Activated naive CD8-positive, alpha-beta T cell treated with anti-CD3 and anti-CD28 coated beads for 36 hours (primary cell): ENCODE measurements around the gene CUX1. TPM values are rescaled to one million over a fixed set of nuclear protein-coding genes. Genes with fewer than 3 reads are reported as not detected.
A peak's percentile ranks its signal among the peaks of the same experiment; 100 is the strongest.
"Not testable (repeated sequence)": the region's sequence is repeated elsewhere in the genome, so short reads cannot be mapped to it uniquely, and the experiment has no call there.

Experiments
- DNase-seq: peaks from one replicate; pipeline ENCODE4 v3.0.0; 2021
- H3K27ac Mint-ChIP-seq: one replicate; pipeline ENCODE4 v1.8.0; 2022; ENCODE audit warnings: mild to moderate bottlenecking, moderate library complexity, mixed read lengths
- H3K27me3 Mint-ChIP-seq: one replicate; pipeline ENCODE4 v1.8.0; 2022; ENCODE audit warnings: mild to moderate bottlenecking, mixed read lengths
- H3K36me3 Mint-ChIP-seq: one replicate; pipeline ENCODE4 v1.8.0; 2021; ENCODE audit warnings: mild to moderate bottlenecking, mixed read lengths
- H3K4me1 Mint-ChIP-seq: one replicate; pipeline ENCODE4 v1.8.0; 2021; ENCODE audit warnings: mixed read lengths
- H3K4me3 Mint-ChIP-seq: one replicate; pipeline ENCODE4 v1.8.0; 2022; ENCODE audit warnings: mild to moderate bottlenecking, moderate library complexity, mixed read lengths
- H3K9me3 Mint-ChIP-seq: one replicate; pipeline ENCODE4 v1.8.0; 2022; ENCODE audit warnings: mixed read lengths
- total RNA-seq, 2 experiments: library from RNA; stranded (reverse); gene quantifications; one replicate each; pipeline ENCODE4 v1.2.3, GENCODE V29; 2021

CUX1 gene
- total RNA-seq, 2 experiments from 2014 or later: 14.2 to 14.5 TPM

GRCh38 chr7:102227371-102227770, 409.9 kb downstream of the CUX1 start:
- no peak overlapping the region for H3K4me3 Mint-ChIP-seq
- DNase-seq: no peak
- no peaks in the 10 kb centered on the region for H3K27me3 Mint-ChIP-seq
- no peaks in the 10 kb centered on the region for H3K4me1 Mint-ChIP-seq
- H3K9me3 Mint-ChIP-seq: no peaks in the 10 kb centered on the region
- no peak overlapping the region for H3K27ac Mint-ChIP-seq
- no peaks in the 10 kb centered on the region for H3K36me3 Mint-ChIP-seq

GRCh38 chr7:102228935-102229334, 411.5 kb downstream of the CUX1 start:
- H3K9me3 Mint-ChIP-seq: no peaks in the 10 kb centered on the region
- no peak overlapping the region for H3K4me3 Mint-ChIP-seq

GRCh38 chr7:102230162-102230561, 412.7 kb downstream of the CUX1 start:
- not testable (repeated sequence) for H3K4me1 Mint-ChIP-seq, H3K36me3 Mint-ChIP-seq, H3K9me3 Mint-ChIP-seq, H3K27me3 Mint-ChIP-seq, DNase-seq, H3K4me3 Mint-ChIP-seq, H3K27ac Mint-ChIP-seq

More at GRCh38 chr7:102228935-102229334, 411.5 kb downstream of the CUX1 start:
- Mint-ChIP-seq H3K4me1 (no peaks in the 10 kb centered on the region), H3K27ac (no peak overlapping the region), H3K27me3 (no peaks in the 10 kb centered on the region), H3K36me3 (no peaks in the 10 kb centered on the region)
- no peak for DNase-seq

- no peaks in the 10 kb centered on the region for H3K4me1 Mint-ChIP-seq
- H3K4me3 Mint-ChIP-seq: no peak overlapping the region
- no peaks in the 10 kb centered on the region for H3K27me3 Mint-ChIP-seq
- no peak for DNase-seq
- H3K27ac Mint-ChIP-seq: no peak overlapping the region
- H3K36me3 Mint-ChIP-seq: no peaks in the 10 kb centered on the region
- no peaks in the 10 kb centered on the region for H3K9me3 Mint-ChIP-seq
Measured at GRCh38 chr7:102230593-102230992, 413.2 kb downstream of the CUX1 start.

GRCh38 chr7:102232611-102233286, 415.3 kb downstream of the CUX1 start:
- no peak overlapping the region for H3K27ac Mint-ChIP-seq
- no peaks in the 10 kb centered on the region for H3K9me3 Mint-ChIP-seq
- H3K4me3 Mint-ChIP-seq: no peak overlapping the region
- H3K27me3 Mint-ChIP-seq: no peaks in the 10 kb centered on the region
- no peaks in the 10 kb centered on the region for H3K4me1 Mint-ChIP-seq
- peaks cover 2% of the 10 kb centered on the region for H3K36me3 Mint-ChIP-seq
- DNase-seq: no peak

- Mint-ChIP-seq H3K36me3 (peaks cover 2% of the 10 kb centered on the region), H3K27me3 (no peaks in the 10 kb centered on the region), H3K27ac (no peak overlapping the region), H3K9me3 (no peaks in the 10 kb centered on the region), H3K4me1 (no peaks in the 10 kb centered on the region), H3K4me3 (no peak overlapping the region)
- no peak for DNase-seq
Measured at GRCh38 chr7:102234131-102234530, 416.7 kb downstream of the CUX1 start.

- H3K36me3 Mint-ChIP-seq: peaks cover 2% of the 10 kb centered on the region
- DNase-seq: no peak
- no peaks in the 10 kb centered on the region for H3K27me3 Mint-ChIP-seq
- no peak overlapping the region for H3K4me3 Mint-ChIP-seq
- no peaks in the 10 kb centered on the region for H3K9me3 Mint-ChIP-seq
- no peak overlapping the region for H3K27ac Mint-ChIP-seq
- H3K4me1 Mint-ChIP-seq: no peaks in the 10 kb centered on the region
Measured at GRCh38 chr7:102234801-102235550, 417.6 kb downstream of the CUX1 start.

- Mint-ChIP-seq H3K4me3 (no peak overlapping the region), H3K36me3 (peaks cover 3% of the 10 kb centered on the region), H3K4me1 (no peaks in the 10 kb centered on the region), H3K27ac (no peak overlapping the region), H3K9me3 (no peaks in the 10 kb centered on the region), H3K27me3 (no peaks in the 10 kb centered on the region)
- DNase-seq: no peak
Measured at GRCh38 chr7:102236102-102236501, 418.7 kb downstream of the CUX1 start.

- DNase-seq: peak; percentile 30
- Mint-ChIP-seq H3K4me3 (no peak overlapping the region), H3K27me3 (no peaks in the 10 kb centered on the region), H3K36me3 (peaks cover 3% of the 10 kb centered on the region), H3K4me1 (no peaks in the 10 kb centered on the region), H3K9me3 (no peaks in the 10 kb centered on the region), H3K27ac (no peak overlapping the region)
Measured at GRCh38 chr7:102236592-102237287, 419.3 kb downstream of the CUX1 start.

GRCh38 chr7:102239206-102239820, 421.9 kb downstream of the CUX1 start:
- DNase-seq: no peak
- no peaks in the 10 kb centered on the region for H3K9me3 Mint-ChIP-seq

GRCh38 chr7:102241431-102241830, 424.0 kb downstream of the CUX1 start:
- Mint-ChIP-seq H3K36me3 (peaks cover 1% of the 10 kb centered on the region), H3K4me3 (no peak overlapping the region), H3K27ac (no peak overlapping the region), H3K4me1 (no peaks in the 10 kb centered on the region), H3K9me3 (no peaks in the 10 kb centered on the region), H3K27me3 (no peaks in the 10 kb centered on the region)
- no peak for DNase-seq

More at GRCh38 chr7:102239206-102239820, 421.9 kb downstream of the CUX1 start:
- H3K4me3 Mint-ChIP-seq: no peak overlapping the region
- no peak overlapping the region for H3K27ac Mint-ChIP-seq
- H3K36me3 Mint-ChIP-seq: peaks cover 3% of the 10 kb centered on the region
- no peaks in the 10 kb centered on the region for H3K27me3 Mint-ChIP-seq
- no peaks in the 10 kb centered on the region for H3K4me1 Mint-ChIP-seq

- H3K4me1 Mint-ChIP-seq: no peaks in the 10 kb centered on the region
- H3K27me3 Mint-ChIP-seq: no peaks in the 10 kb centered on the region
- DNase-seq: no peak
- no peaks in the 10 kb centered on the region for H3K9me3 Mint-ChIP-seq
- H3K27ac Mint-ChIP-seq: no peak overlapping the region
- peaks cover 5% of the 10 kb centered on the region for H3K36me3 Mint-ChIP-seq
- H3K4me3 Mint-ChIP-seq: no peak overlapping the region
Measured at GRCh38 chr7:102244601-102245000, 427.2 kb downstream of the CUX1 start.

GRCh38 chr7:102248081-102248455, 430.6 kb downstream of the CUX1 start:
- Mint-ChIP-seq H3K4me1 (no peaks in the 10 kb centered on the region), H3K36me3 (peaks cover 4% of the 10 kb centered on the region), H3K9me3 (no peaks in the 10 kb centered on the region), H3K4me3 (no peak overlapping the region), H3K27ac (no peak overlapping the region), H3K27me3 (no peaks in the 10 kb centered on the region)
- no peak for DNase-seq

GRCh38 chr7:102248456-102249395, 431.3 kb downstream of the CUX1 start:
- H3K27me3 Mint-ChIP-seq: no peaks in the 10 kb centered on the region
- H3K9me3 Mint-ChIP-seq: no peaks in the 10 kb centered on the region
- DNase-seq: no peak
- no peak overlapping the region for H3K4me3 Mint-ChIP-seq
- no peaks in the 10 kb centered on the region for H3K4me1 Mint-ChIP-seq
- no peak overlapping the region for H3K27ac Mint-ChIP-seq
- peaks cover 4% of the 10 kb centered on the region for H3K36me3 Mint-ChIP-seq
